Measurements from ENCODE around the gene TRIM71.

Gene TRIM71

GRCh38 chr3:32817558-32818228 lies at the start of gene TRIM71:
TSS of gene TRIM71 (plus strand) at chr3:32817997. CDS start at chr3:32818081, 84 bp downstream.
- H3K4me3 ChIP-seq (ENCODE audit: low read length, poor library complexity, severe bottlenecking), result peak within 1 kb of the TSS; percentile 99
- H3K79me2 ChIP-seq (ENCODE audit: insufficient read depth, low read length), result peaks cover 61% of the 10 kb centered on the region
- peaks cover 32% of the 10 kb centered on the region for H4K20me1 ChIP-seq (ENCODE audit: insufficient read depth, low read length, poor library complexity, severe bottlenecking)
- H3K4me1 ChIP-seq (ENCODE audit: insufficient read depth, low read length, poor library complexity, severe bottlenecking), result peaks cover 53% of the 10 kb centered on the region
- no peaks in the 10 kb centered on the region for H3K36me3 ChIP-seq (ENCODE audit: insufficient read depth, low read length)
- H3K9ac ChIP-seq (ENCODE audit: low read depth, low read length, poor library complexity, severe bottlenecking), result peak within 1 kb of the TSS; percentile 99
- H3K9me2 ChIP-seq (replicated peaks; ENCODE audit: low read depth, low read length), result no peaks in the 10 kb centered on the region
- no peaks in the 10 kb centered on the region for H3K27me3 ChIP-seq (ENCODE audit: insufficient read depth, low read length, poor library complexity, severe bottlenecking)
- H3K9me3 ChIP-seq (ENCODE audit: insufficient read depth, low read depth, low read length), result no peaks in the 10 kb centered on the region
- H2AFZ ChIP-seq (ENCODE audit: low read length), result peak within 1 kb of the TSS; percentile 99
- TF ChIP-seq CTCF (conservative IDR thresholded peaks at IDR 0.05; ENCODE audit: low read length) (no peak), EZH2phosphoT487 (IDR thresholded peaks at IDR 0.05; ENCODE audit: borderline replicate concordance) (no peak)
- H3F3A ChIP-seq (ENCODE audit: low read depth), result peaks cover 17% of the 10 kb centered on the region; the same call in 1 of the 2 replicates
- peak within 1 kb of the TSS; percentile 99 for H3K4me2 ChIP-seq (ENCODE audit: low read depth, low read length, poor library complexity, severe bottlenecking)

GRCh38 chr3:32778389-32778788 lies 39.4 kb upstream of the TRIM71 start:
- H3K27me3 ChIP-seq (ENCODE audit: insufficient read depth, low read length, poor library complexity, severe bottlenecking), result no peaks in the 10 kb centered on the region

GRCh38 chr3:32780071-32780734 lies 37.6 kb upstream of the TRIM71 start:
- H4K20me1 ChIP-seq (ENCODE audit: insufficient read depth, low read length, poor library complexity, severe bottlenecking), result no peaks in the 10 kb centered on the region
- no peak overlapping the region for H2AFZ ChIP-seq (ENCODE audit: low read length)
- H3K79me2 ChIP-seq (ENCODE audit: insufficient read depth, low read length), result no peaks in the 10 kb centered on the region
- no peaks in the 10 kb centered on the region for H3F3A ChIP-seq (ENCODE audit: low read depth)
- H3K4me3 ChIP-seq (ENCODE audit: low read length, poor library complexity, severe bottlenecking), result peak overlapping the region; percentile 89
- no peaks in the 10 kb centered on the region for H3K9me2 ChIP-seq (replicated peaks; ENCODE audit: low read depth, low read length)
- no peaks in the 10 kb centered on the region for H3K36me3 ChIP-seq (ENCODE audit: insufficient read depth, low read length)
- H3K9ac ChIP-seq (ENCODE audit: low read depth, low read length, poor library complexity, severe bottlenecking), result peak overlapping the region; percentile 76
- H3K9me3 ChIP-seq (ENCODE audit: insufficient read depth, low read depth, low read length), result no peaks in the 10 kb centered on the region
- H3K4me1 ChIP-seq (ENCODE audit: insufficient read depth, low read length, poor library complexity, severe bottlenecking), result peaks cover 5% of the 10 kb centered on the region
- H3K4me2 ChIP-seq (ENCODE audit: low read depth, low read length, poor library complexity, severe bottlenecking), result peak overlapping the region; percentile 99
- no peaks in the 10 kb centered on the region for H3K27me3 ChIP-seq (ENCODE audit: insufficient read depth, low read length, poor library complexity, severe bottlenecking)
- TF ChIP-seq CTCF (conservative IDR thresholded peaks at IDR 0.05; ENCODE audit: low read length) (no peak), EZH2phosphoT487 (IDR thresholded peaks at IDR 0.05; ENCODE audit: borderline replicate concordance) (no peak)

More at GRCh38 chr3:32778389-32778788, 39.4 kb upstream of the TRIM71 start:
- Histone ChIP-seq H3K4me1 (ENCODE audit: insufficient read depth, low read length, poor library complexity, severe bottlenecking) (peaks cover 5% of the 10 kb centered on the region), H3K9me3 (ENCODE audit: insufficient read depth, low read depth, low read length) (no peaks in the 10 kb centered on the region), H3K9ac (ENCODE audit: low read depth, low read length, poor library complexity, severe bottlenecking) (no peak overlapping the region), H3F3A (ENCODE audit: low read depth) (no peaks in the 10 kb centered on the region), H3K36me3 (ENCODE audit: insufficient read depth, low read length) (peaks cover 9% of the 10 kb centered on the region; the same call in 1 of the 2 replicates), H3K4me3 (ENCODE audit: low read length, poor library complexity, severe bottlenecking) (no peak overlapping the region), H4K20me1 (ENCODE audit: insufficient read depth, low read length, poor library complexity, severe bottlenecking) (no peaks in the 10 kb centered on the region), H3K4me2 (ENCODE audit: low read depth, low read length, poor library complexity, severe bottlenecking) (no peak overlapping the region), H2AFZ (ENCODE audit: low read length) (no peak overlapping the region), H3K9me2 (replicated peaks; ENCODE audit: low read depth, low read length) (no peaks in the 10 kb centered on the region), H3K79me2 (ENCODE audit: insufficient read depth, low read length) (no peaks in the 10 kb centered on the region)
- TF ChIP-seq EZH2phosphoT487 (IDR thresholded peaks at IDR 0.05; ENCODE audit: borderline replicate concordance) (no peak), CTCF (conservative IDR thresholded peaks at IDR 0.05; ENCODE audit: low read length) (peak; percentile 37)
